HG03066 (cell line): ENCODE measurements around the gene RPGRIP1.
"Not testable (repeated sequence)": the region's sequence is repeated elsewhere in the genome, so short reads cannot be mapped to it uniquely, and the experiment has no call there.

Source experiments
- ATAC-seq: cut with Tn5 transposase; IDR thresholded peaks from one replicate; pipeline ENCODE4 v1.9.1; 2021; ENCODE audit warnings: low read depth; ENCODE audit not compliant: unreplicated experiment

The RPGRIP1 gene

GRCh38 chr14:21258005-21258888 lies 21.6 kb upstream of the RPGRIP1 start:
- no peak for ATAC-seq

GRCh38 chr14:21258889-21259787 lies 20.7 kb upstream of the RPGRIP1 start:
- ATAC-seq: no peak

- ATAC-seq: no peak
Measured at GRCh38 chr14:21261824-21262223, 18.1 kb upstream of the RPGRIP1 start.

DNA sequence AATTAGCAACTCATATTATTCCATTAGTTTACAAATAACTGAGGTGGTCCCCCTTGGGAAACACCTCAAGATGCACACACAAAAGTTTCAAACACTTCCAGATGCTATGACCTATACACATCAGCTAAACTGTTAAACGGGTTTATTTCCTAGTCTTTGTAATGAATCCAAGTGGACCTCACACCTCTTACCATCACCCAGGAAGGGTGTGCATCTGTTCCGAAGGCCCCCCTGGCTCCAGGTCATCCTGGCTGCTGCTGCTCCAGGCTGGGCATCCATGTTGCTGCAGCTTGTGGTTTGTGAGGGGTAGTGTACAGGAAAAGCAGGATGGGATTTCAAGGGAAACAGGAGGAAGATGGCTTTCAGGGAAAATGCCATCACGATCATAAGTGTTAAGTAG lies 17.5 kb upstream of the RPGRIP1 start:
- no peak for ATAC-seq

GRCh38 chr14:21263284-21264024 lies 16.4 kb upstream of the RPGRIP1 start:
- ATAC-seq: no peak

GRCh38 chr14:21264025-21264801 lies 15.7 kb upstream of the RPGRIP1 start:
- ATAC-seq: peak; percentile 80

DNA sequence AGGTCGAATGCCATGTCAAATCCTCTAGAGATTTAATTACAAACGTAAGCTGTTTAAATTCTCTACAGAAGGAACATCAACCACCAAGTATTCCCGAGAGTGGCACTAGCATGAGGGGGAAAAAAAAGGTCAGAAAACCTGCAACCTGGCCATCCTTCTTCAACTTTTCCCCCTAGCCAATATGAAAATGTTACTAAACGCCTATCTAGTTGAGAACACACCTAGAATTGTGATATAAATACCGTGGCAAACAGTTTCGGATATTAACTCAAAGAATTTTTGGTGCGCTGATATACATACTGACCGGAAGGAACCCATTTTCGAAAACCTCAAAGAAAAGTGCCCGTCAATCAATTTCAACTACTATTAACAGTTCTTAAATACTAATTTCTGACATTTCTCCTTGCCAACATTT lies 12.4 kb upstream of the RPGRIP1 start:
- ATAC-seq: no peak

DNA sequence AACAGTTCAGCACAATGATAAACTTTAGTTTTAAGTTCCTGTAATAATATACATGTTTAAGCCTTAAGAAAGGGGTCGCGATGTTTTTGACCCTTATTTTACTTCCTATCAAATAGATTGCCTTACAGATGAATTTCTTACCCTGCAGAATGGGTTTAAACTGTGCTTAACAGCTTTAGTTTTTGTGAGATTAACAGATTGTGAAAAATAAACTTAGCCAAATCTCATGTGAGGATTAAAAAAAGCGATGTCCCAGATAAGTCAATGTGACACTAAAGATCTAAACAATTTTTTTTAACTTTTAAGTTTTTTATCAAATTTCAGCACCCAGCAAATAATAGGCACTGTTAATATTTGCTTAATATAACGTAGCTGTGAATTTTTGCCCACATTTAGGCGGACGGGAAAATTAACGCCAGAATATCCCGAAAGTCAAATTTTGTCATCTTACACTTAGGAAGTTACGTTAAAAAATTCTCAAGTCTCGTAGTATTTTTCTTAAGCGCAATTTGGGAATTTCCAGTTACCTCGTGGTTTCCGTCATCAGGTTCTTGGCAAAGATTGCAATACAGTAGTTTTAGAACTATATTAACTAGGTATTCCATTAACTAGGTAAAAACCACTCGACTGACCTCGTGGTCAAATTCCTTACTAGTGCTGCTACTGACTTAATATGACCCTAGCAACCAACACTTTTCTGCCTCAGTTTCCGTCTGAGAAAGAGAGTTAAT lies 11.8 kb upstream of the RPGRIP1 start:
- ATAC-seq: no peak

- ATAC-seq: no peak
Measured at GRCh38 chr14:21268617-21269251, 11.1 kb upstream of the RPGRIP1 start.

- peak; percentile 92 for ATAC-seq
Measured at GRCh38 chr14:21269252-21270046, 10.4 kb upstream of the RPGRIP1 start, which contains the start of gene HNRNPC. HNRNPC (minus strand) TSS chr14:21269442; CDS start chr14:21234193, 35,249 bp downstream.

GRCh38 chr14:21272661-21273060 lies 7.2 kb upstream of the RPGRIP1 start:
- ATAC-seq: not testable (repeated sequence)

DNA sequence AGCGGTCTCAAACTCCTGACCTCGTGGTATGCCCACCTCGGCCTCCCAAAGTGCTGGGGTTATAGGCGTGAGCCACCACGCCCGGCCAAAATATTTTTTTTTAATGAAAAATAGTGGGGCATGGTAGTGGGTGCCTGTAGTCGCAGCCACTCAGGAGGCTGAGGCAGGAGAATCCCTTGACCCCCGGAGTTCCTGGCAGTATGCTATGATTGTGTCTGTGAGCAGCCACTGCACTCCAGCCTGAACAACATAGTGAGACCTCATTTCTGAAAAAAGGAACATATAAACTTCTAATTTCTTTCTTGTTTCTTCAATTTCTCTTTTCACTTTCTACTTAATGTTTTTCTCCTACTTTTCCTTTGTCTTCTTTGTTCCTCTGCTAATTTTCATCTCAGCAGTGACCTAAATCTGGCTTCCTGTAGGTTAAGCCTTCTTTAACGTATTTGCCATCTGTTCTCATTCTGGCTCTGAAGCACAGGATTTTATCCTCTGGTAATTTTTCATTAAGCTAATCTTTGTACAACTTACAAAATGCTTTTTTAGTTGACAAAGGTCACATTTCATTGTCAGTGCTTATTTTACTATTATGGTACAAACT lies 4.5 kb upstream of the RPGRIP1 start:
- no peak for ATAC-seq

DNA sequence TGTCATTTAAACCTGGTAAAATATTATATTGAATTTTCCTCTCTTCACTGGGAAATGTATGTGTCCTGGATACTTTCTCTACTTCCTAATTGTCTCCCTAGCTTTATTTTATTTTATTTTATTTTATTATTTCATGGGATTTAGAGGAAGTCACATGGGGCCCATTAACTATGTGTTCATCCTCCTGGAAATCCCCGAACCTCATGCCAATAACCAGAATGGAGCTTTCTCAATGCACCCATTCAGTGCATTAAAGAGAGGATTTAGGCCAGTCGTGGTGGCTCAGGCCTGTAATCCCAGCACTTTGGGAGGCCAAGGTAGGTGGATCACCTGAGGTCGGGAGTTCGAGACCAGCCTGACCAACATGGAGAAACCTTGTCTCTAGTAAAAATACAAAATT lies 1.3 kb upstream of the RPGRIP1 start:
- ATAC-seq: no peak

- not testable (repeated sequence) for ATAC-seq
Measured at GRCh38 chr14:21281917-21282316, 2.0 kb downstream of the RPGRIP1 start.

- ATAC-seq: not testable (repeated sequence)
Measured at GRCh38 chr14:21286516-21286915, 6.6 kb downstream of the RPGRIP1 start.

GRCh38 chr14:21287168-21287567 lies 7.3 kb downstream of the RPGRIP1 start:
- ATAC-seq: no peak

DNA sequence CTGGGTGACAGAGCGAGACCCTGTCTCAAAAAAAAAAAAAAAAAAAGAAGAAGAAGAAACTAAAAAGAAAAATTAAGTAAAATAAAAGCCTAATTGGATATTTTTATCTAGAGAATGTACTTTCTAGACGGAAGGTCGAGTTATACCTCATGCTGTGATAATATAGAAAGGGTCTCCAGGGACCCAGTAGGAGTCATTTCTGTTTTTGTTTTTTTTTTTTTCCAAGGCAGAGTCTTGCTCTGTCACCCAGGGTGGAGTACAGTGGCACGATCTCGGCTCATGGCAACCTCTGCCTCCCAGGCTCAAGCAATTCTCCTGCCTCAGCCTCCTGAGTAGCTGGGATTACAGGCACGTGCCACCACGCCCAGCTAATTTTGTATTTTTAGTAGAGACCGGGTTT lies 14.1 kb downstream of the RPGRIP1 start:
- ATAC-seq: not testable (repeated sequence)
